ENCODE results near the gene COL7A1. TPM values are rescaled to one million over a fixed set of nuclear protein-coding genes. Genes with fewer than 3 reads are reported as not detected.

Gene COL7A1
- polyA plus RNA-seq, 1 donor from 2014 or later: 45.3 TPM

- H3K36me3 ChIP-seq (ENCODE audit: insufficient read depth, low read length): no peaks in the 10 kb centered on the region
- H3K9me3 ChIP-seq (ENCODE audit: low read length): no peaks in the 10 kb centered on the region
- no peak for TF ChIP-seq SMC3 (conservative IDR thresholded peaks at IDR 0.05; ENCODE audit: poor library complexity)
- no peak for TF ChIP-seq EZH2 (IDR thresholded peaks at IDR 0.05; ENCODE audit: borderline replicate concordance, insufficient read depth, low read length, poor library complexity, severe bottlenecking)
- TF ChIP-seq RAD21 (conservative IDR thresholded peaks at IDR 0.05): no peak
- TF ChIP-seq POLR2AphosphoS5 (IDR thresholded peaks at IDR 0.05): no peak
- no peak for TF ChIP-seq MXI1 (conservative IDR thresholded peaks at IDR 0.05; ENCODE audit: poor library complexity, severe bottlenecking)
- no peak for TF ChIP-seq CTCF (IDR thresholded peaks at IDR 0.05; ENCODE audit: poor library complexity, severe bottlenecking)
- TF ChIP-seq, protein P1, sequence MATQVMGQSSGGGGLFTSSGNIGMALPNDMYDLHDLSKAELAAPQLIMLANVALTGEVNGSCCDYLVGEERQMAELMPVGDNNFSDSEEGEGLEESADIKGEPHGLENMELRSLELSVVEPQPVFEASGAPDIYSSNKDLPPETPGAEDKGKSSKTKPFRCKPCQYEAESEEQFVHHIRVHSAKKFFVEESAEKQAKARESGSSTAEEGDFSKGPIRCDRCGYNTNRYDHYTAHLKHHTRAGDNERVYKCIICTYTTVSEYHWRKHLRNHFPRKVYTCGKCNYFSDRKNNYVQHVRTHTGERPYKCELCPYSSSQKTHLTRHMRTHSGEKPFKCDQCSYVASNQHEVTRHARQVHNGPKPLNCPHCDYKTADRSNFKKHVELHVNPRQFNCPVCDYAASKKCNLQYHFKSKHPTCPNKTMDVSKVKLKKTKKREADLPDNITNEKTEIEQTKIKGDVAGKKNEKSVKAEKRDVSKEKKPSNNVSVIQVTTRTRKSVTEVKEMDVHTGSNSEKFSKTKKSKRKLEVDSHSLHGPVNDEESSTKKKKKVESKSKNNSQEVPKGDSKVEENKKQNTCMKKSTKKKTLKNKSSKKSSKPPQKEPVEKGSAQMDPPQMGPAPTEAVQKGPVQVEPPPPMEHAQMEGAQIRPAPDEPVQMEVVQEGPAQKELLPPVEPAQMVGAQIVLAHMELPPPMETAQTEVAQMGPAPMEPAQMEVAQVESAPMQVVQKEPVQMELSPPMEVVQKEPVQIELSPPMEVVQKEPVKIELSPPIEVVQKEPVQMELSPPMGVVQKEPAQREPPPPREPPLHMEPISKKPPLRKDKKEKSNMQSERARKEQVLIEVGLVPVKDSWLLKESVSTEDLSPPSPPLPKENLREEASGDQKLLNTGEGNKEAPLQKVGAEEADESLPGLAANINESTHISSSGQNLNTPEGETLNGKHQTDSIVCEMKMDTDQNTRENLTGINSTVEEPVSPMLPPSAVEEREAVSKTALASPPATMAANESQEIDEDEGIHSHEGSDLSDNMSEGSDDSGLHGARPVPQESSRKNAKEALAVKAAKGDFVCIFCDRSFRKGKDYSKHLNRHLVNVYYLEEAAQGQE (IDR thresholded peaks at IDR 0.05; ENCODE audit: borderline replicate concordance): no peak
- H3K9me2 ChIP-seq (ENCODE audit: insufficient read depth, low read length): no peaks in the 10 kb centered on the region
- no peak overlapping the region for H3K4me2 ChIP-seq (ENCODE audit: low read length)
- no peaks in the 10 kb centered on the region for H4K20me1 ChIP-seq (ENCODE audit: insufficient read depth)
- H3K27me3 ChIP-seq (ENCODE audit: insufficient read depth, low read depth, low read length): no peaks in the 10 kb centered on the region
- H3K9ac ChIP-seq (ENCODE audit: low read length): no peak overlapping the region
- no peaks in the 10 kb centered on the region for H3K79me2 ChIP-seq (replicated peaks; ENCODE audit: insufficient read depth, low read length)
- no peaks in the 10 kb centered on the region for H3F3A ChIP-seq (ENCODE audit: insufficient read depth, low read length, poor library complexity, severe bottlenecking)
- no peak overlapping the region for H3K27ac ChIP-seq (ENCODE audit: low read length)
- H2AFZ ChIP-seq (ENCODE audit: low read depth, low read length): no peak overlapping the region
- no peak overlapping the region for H3K4me3 ChIP-seq (ENCODE audit: low read length)
These were observed 3.1 kb downstream of the COL7A1 start for GRCh38 chr3:48591886-48592518.

- Histone ChIP-seq H3K36me3 (ENCODE audit: insufficient read depth, low read length) (no peaks in the 10 kb centered on the region), H3K4me2 (ENCODE audit: low read length) (no peak overlapping the region), H3F3A (ENCODE audit: insufficient read depth, low read length, poor library complexity, severe bottlenecking) (no peaks in the 10 kb centered on the region), H3K9me2 (ENCODE audit: insufficient read depth, low read length) (no peaks in the 10 kb centered on the region), H3K79me2 (replicated peaks; ENCODE audit: insufficient read depth, low read length) (no peaks in the 10 kb centered on the region), H3K4me3 (ENCODE audit: low read length) (no peak overlapping the region), H2AFZ (ENCODE audit: low read depth, low read length) (no peak overlapping the region), H4K20me1 (ENCODE audit: insufficient read depth) (no peaks in the 10 kb centered on the region), H3K9ac (ENCODE audit: low read length) (no peak overlapping the region), H3K27me3 (ENCODE audit: insufficient read depth, low read depth, low read length) (no peaks in the 10 kb centered on the region), H3K9me3 (ENCODE audit: low read length) (no peaks in the 10 kb centered on the region), H3K27ac (ENCODE audit: low read length) (no peak overlapping the region)
- no peak for TF ChIP-seq SMC3 (conservative IDR thresholded peaks at IDR 0.05; ENCODE audit: poor library complexity)
- TF ChIP-seq CTCF (IDR thresholded peaks at IDR 0.05; ENCODE audit: poor library complexity, severe bottlenecking): no peak
- no peak for TF ChIP-seq EP300 (conservative IDR thresholded peaks at IDR 0.05; ENCODE audit: poor library complexity, severe bottlenecking)
- no peak for TF ChIP-seq POLR2AphosphoS5 (IDR thresholded peaks at IDR 0.05)
- no peak for TF ChIP-seq RAD21 (conservative IDR thresholded peaks at IDR 0.05)
- TF ChIP-seq MXI1 (conservative IDR thresholded peaks at IDR 0.05; ENCODE audit: poor library complexity, severe bottlenecking): no peak
- TF ChIP-seq, protein P1 (IDR thresholded peaks at IDR 0.05; ENCODE audit: borderline replicate concordance): no peak
- TF ChIP-seq EZH2 (IDR thresholded peaks at IDR 0.05; ENCODE audit: borderline replicate concordance, insufficient read depth, low read length, poor library complexity, severe bottlenecking): no peak
- no peak for TF ChIP-seq TAF1 (IDR thresholded peaks at IDR 0.05; ENCODE audit: low read depth)
These were observed 3.7 kb downstream of the COL7A1 start for GRCh38 chr3:48591436-48591835.

Data from neural cell (in vitro differentiated cells).